Nephron progenitor cell (in vitro differentiated cells): ENCODE results near the gene LAMB3.
A peak's percentile ranks its signal among the peaks of the same experiment; 100 is the strongest.

ENCODE experiments used
- DNase-seq: peaks from one replicate; pipeline ENCODE4 v3.0.0; 2021
- H3K27ac Mint-ChIP-seq: 2 replicates; pipeline ENCODE4 v1.8.0; 2021; ENCODE audit warnings: mild to moderate bottlenecking, moderate library complexity, mixed read lengths
- H3K27me3 Mint-ChIP-seq: 2 replicates; pipeline ENCODE4 v1.8.0; 2021; ENCODE audit warnings: mild to moderate bottlenecking, low read depth, mixed read lengths; ENCODE audit not compliant: poor library complexity
- H3K36me3 Mint-ChIP-seq: 2 replicates; pipeline ENCODE4 v1.8.0; 2021; ENCODE audit warnings: low read depth, mixed read lengths
- H3K4me1 Mint-ChIP-seq: 2 replicates; pipeline ENCODE4 v1.8.0; 2021; ENCODE audit warnings: mixed read lengths
- H3K4me3 Mint-ChIP-seq: 2 replicates; pipeline ENCODE4 v1.8.0; 2021; ENCODE audit warnings: mild to moderate bottlenecking, moderate library complexity, mixed read lengths
- H3K9me3 Mint-ChIP-seq: 2 replicates; pipeline ENCODE4 v1.8.0; 2021; ENCODE audit warnings: mild to moderate bottlenecking, moderate library complexity, mixed read lengths
- TF ChIP-seq, protein P1 (sequence below): fragments of 200-600 bp; sonication (generic); IDR thresholded peaks from 2 replicates; pipeline ENCODE4 v1.5.0; 2021; ENCODE audit warnings: antibody characterized with exemption

LAMB3 gene

DNA sequence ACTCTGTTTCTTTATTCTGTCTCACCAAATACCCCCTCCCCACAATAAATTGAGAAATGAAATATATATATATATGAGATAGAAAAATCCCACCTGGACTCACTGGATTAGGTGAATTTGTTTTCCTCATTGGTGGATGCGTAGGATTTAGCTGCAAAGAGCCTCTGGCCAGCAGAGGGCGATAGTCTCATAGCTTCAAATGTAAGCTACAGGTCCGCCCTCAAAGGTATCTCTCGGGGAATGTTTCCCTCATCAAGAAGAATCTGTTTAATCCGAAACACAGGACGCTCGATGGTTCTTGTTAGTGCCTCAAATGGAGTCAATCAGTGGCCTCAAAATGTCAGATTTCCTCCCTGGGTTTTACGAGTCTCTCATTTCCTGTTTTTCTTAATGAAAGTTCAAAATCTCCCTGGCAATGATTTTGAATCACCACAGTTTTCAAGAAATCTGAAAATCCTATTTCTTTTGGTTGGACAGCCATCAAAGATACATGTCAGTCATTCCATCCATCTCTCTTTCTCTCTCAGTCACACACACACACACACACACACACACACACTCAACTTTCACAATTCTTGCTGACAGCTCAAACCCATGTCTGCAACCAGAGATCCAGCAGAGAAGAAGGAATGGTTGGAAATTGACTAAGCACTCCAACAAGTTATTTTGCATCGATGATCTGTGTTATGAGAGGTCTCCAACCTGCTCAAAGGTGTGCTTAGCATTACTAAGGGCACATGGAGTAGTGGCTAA, 82.6 kb downstream of the LAMB3 start:
- Mint-ChIP-seq H3K27me3 (peaks cover 50% of the 10 kb centered on the region), H3K4me3 (no peak overlapping the region), H3K4me1 (peaks cover 31% of the 10 kb centered on the region), H3K27ac (no peak overlapping the region), H3K36me3 (no peaks in the 10 kb centered on the region), H3K9me3 (no peaks in the 10 kb centered on the region)
- peak; percentile 84 for DNase-seq
- TF ChIP-seq, protein P1, sequence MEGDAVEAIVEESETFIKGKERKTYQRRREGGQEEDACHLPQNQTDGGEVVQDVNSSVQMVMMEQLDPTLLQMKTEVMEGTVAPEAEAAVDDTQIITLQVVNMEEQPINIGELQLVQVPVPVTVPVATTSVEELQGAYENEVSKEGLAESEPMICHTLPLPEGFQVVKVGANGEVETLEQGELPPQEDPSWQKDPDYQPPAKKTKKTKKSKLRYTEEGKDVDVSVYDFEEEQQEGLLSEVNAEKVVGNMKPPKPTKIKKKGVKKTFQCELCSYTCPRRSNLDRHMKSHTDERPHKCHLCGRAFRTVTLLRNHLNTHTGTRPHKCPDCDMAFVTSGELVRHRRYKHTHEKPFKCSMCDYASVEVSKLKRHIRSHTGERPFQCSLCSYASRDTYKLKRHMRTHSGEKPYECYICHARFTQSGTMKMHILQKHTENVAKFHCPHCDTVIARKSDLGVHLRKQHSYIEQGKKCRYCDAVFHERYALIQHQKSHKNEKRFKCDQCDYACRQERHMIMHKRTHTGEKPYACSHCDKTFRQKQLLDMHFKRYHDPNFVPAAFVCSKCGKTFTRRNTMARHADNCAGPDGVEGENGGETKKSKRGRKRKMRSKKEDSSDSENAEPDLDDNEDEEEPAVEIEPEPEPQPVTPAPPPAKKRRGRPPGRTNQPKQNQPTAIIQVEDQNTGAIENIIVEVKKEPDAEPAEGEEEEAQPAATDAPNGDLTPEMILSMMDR = peak; percentile 91

DNA sequence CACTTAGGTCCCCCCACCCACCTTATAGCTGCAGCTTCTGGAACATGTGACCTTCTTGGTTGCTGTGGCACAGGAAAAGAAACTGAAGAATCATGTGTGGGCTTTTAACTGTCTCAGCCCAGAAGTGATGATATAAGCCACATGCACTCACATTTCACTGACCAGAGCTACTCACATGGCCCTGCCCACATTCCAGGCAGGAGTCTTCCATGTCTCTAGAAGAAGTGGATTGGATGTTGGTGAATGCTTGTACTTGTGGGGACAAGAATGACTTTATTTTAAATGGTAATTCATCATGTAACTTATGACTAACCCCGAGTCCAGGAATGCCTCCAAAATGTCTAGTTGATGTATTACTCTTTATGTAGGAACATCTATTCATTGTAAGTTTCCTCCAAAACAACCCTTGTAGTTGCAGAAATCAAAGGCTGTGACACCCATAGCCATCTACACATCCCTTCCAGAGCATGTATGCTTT, 84.5 kb downstream of the LAMB3 start:
- TF ChIP-seq, protein P1 = no peak
- Mint-ChIP-seq H3K27ac (no peak overlapping the region), H3K9me3 (no peaks in the 10 kb centered on the region), H3K4me1 (peaks cover 47% of the 10 kb centered on the region), H3K27me3 (peaks cover 39% of the 10 kb centered on the region), H3K36me3 (no peaks in the 10 kb centered on the region), H3K4me3 (no peak overlapping the region)
- no peak for DNase-seq

GRCh38 chr1:209565759-209566678, 86.2 kb downstream of the LAMB3 start:
- Mint-ChIP-seq H3K36me3 (no peaks in the 10 kb centered on the region), H3K4me3 (no peak overlapping the region), H3K9me3 (no peaks in the 10 kb centered on the region), H3K4me1 (peaks cover 62% of the 10 kb centered on the region), H3K27me3 (peaks cover 33% of the 10 kb centered on the region), H3K27ac (no peak overlapping the region)
- TF ChIP-seq, protein P1 = peak; percentile 81
- peak; percentile 87 for DNase-seq
